IPS-NIHi11 (cell line): Measurements from ENCODE around the gene DUS4L.
A peak's percentile ranks its signal among the peaks of the same experiment; 100 is the strongest.

ENCODE experiments used
- DNase-seq: peaks from one replicate; pipeline ENCODE4 v3.0.0; 2012; ENCODE audit warnings: mixed read lengths, low spot score

The DUS4L gene

GRCh38 chr7:107580716-107581383 is 17.1 kb downstream of the DUS4L start:
- no peak for DNase-seq

- DNase-seq, result no peak
Measured at GRCh38 chr7:107581387-107582013, 17.7 kb downstream of the DUS4L start.

- DNase-seq, result no peak
Measured at GRCh38 chr7:107582875-107583274, 19.1 kb downstream of the DUS4L start.

- no peak for DNase-seq
Measured at GRCh38 chr7:107584716-107585115, 20.9 kb downstream of the DUS4L start.

GRCh38 chr7:107588529-107589130 is 24.9 kb downstream of the DUS4L start:
- no peak for DNase-seq

GRCh38 chr7:107591421-107591820 is 27.6 kb downstream of the DUS4L start:
- no peak for DNase-seq

- DNase-seq, result no peak
Measured at GRCh38 chr7:107592361-107593024, 28.7 kb downstream of the DUS4L start.

GRCh38 chr7:107593025-107593410 is 29.2 kb downstream of the DUS4L start:
- no peak for DNase-seq

GRCh38 chr7:107594961-107595737 is 31.4 kb downstream of the DUS4L start:
- no peak for DNase-seq

GRCh38 chr7:107596881-107597581 is 33.3 kb downstream of the DUS4L start:
- DNase-seq, result peak; percentile 4

GRCh38 chr7:107597582-107597916 is 33.8 kb downstream of the DUS4L start:
- DNase-seq, result no peak

- DNase-seq, result no peak
Measured at GRCh38 chr7:107597953-107598352, 34.2 kb downstream of the DUS4L start.

GRCh38 chr7:107599262-107599661 is 35.5 kb downstream of the DUS4L start:
- no peak for DNase-seq

- DNase-seq, result no peak
Measured at GRCh38 chr7:107600816-107601215, 37.0 kb downstream of the DUS4L start.

GRCh38 chr7:107605218-107605815 is 41.5 kb downstream of the DUS4L start:
- DNase-seq, result no peak

GRCh38 chr7:107606303-107606702 is 42.5 kb downstream of the DUS4L start:
- no peak for DNase-seq

- DNase-seq, result no peak
Measured at GRCh38 chr7:107609811-107610261, 46.1 kb downstream of the DUS4L start.

GRCh38 chr7:107610323-107610722 is 46.6 kb downstream of the DUS4L start:
- no peak for DNase-seq

- no peak for DNase-seq
Measured at GRCh38 chr7:107613439-107613838, 49.7 kb downstream of the DUS4L start.

- no peak for DNase-seq
Measured at GRCh38 chr7:107613948-107614347, 50.2 kb downstream of the DUS4L start.

- no peak for DNase-seq
Measured at GRCh38 chr7:107614425-107614824, 50.7 kb downstream of the DUS4L start.
